ENCODE results near the gene NHP2.

DNA sequence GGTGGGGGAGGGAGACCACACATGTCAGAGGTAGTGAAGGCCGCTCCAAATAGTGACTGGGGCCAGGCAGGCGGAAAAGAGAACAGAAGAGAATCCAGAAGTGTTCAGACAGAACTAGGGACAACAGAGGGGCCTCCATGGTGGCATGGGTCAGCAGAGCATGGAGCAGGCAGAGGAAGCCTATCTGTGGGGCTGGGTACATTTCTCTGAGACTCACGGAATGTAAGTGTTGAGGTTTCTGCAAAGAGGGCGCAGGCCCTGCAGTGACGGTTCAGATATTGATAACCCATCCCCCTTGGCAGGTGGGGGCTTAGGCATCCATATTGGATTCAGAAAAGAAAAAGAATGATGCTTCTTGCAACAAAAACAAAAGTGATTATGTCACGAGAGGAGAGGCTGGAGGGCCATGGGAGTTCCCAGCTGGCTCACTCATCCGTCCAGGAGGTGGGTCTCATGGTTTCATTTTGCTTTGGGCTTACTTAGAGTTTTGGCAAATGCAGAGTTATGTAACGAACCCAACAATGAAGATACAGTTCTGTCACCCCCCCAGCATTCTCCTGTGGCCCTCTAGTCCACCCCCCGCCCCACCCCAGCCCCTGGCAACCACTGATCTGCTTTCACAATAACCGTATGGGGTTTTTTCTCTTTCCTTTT lies 28.3 kb downstream of the NHP2 start:
- TF ChIP-seq, protein P1, sequence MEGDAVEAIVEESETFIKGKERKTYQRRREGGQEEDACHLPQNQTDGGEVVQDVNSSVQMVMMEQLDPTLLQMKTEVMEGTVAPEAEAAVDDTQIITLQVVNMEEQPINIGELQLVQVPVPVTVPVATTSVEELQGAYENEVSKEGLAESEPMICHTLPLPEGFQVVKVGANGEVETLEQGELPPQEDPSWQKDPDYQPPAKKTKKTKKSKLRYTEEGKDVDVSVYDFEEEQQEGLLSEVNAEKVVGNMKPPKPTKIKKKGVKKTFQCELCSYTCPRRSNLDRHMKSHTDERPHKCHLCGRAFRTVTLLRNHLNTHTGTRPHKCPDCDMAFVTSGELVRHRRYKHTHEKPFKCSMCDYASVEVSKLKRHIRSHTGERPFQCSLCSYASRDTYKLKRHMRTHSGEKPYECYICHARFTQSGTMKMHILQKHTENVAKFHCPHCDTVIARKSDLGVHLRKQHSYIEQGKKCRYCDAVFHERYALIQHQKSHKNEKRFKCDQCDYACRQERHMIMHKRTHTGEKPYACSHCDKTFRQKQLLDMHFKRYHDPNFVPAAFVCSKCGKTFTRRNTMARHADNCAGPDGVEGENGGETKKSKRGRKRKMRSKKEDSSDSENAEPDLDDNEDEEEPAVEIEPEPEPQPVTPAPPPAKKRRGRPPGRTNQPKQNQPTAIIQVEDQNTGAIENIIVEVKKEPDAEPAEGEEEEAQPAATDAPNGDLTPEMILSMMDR (IDR thresholded peaks at IDR 0.05) = no peak
- no peak for TF ChIP-seq POLR2A (IDR thresholded peaks at IDR 0.05)
- no peak for TF ChIP-seq POLR2AphosphoS5 (IDR thresholded peaks at IDR 0.05)
